OCI-LY3 (cell line): Measurements from ENCODE around the gene KAT6B.
"Not testable (repeated sequence)": the region's sequence is repeated elsewhere in the genome, so short reads cannot be mapped to it uniquely, and the experiment has no call there.

Experiments used
- H2AFZ ChIP-seq: fragments of 200-600, 300-600 bp; shearing (Covaris generic); 2 replicates; pipeline ENCODE4 v1.6.0; 2014; ENCODE audit warnings: antibody characterized with exemption, low read depth, low read length
- H3K27ac ChIP-seq: fragments of 200-600, 300-600 bp; sonication (generic); 2 replicates; pipeline ENCODE4 v1.5.1; 2014; ENCODE audit warnings: mild to moderate bottlenecking, low read length, moderate library complexity, mixed read lengths
- H3K27me3 ChIP-seq: fragments of 200-600, 300-600 bp; sonication (generic); 2 replicates; pipeline ENCODE4 v1.6.1; 2014; ENCODE audit warnings: low read depth, low read length, mixed read lengths
- H3K36me3 ChIP-seq: fragments of 200-600, 300-600 bp; sonication (generic); replicated peaks from 2 replicates; pipeline ENCODE3; 2014; ENCODE audit warnings: low read depth, low read length, mixed read lengths
- H3K4me1 ChIP-seq: fragments of 300-600, 200-600 bp; sonication (generic); 2 replicates; pipeline ENCODE4 v1.6.1; 2014; ENCODE audit warnings: low read length, mixed read lengths
- H3K4me2 ChIP-seq: fragments of 200-600, 300-600 bp; sonication (generic); 2 replicates; pipeline ENCODE4 v1.6.1; 2014; ENCODE audit warnings: low read length, mixed read lengths
- H3K4me3 ChIP-seq: fragments of 300-600, 200-600 bp; sonication (generic); 2 replicates; pipeline ENCODE4 v1.5.1; 2014; ENCODE audit warnings: antibody characterized with exemption, mild to moderate bottlenecking, low read length, moderate library complexity
- H3K79me2 ChIP-seq: fragments of 300-600, 200-600 bp; shearing (Covaris generic); 2 replicates; pipeline ENCODE4 v1.6.1; 2014; ENCODE audit warnings: mild to moderate bottlenecking, low read length, mixed read lengths
- H3K9ac ChIP-seq: fragments of 300-600, 200-600 bp; shearing (Covaris generic); 2 replicates; pipeline ENCODE4 v1.6.0; 2014; ENCODE audit warnings: mild to moderate bottlenecking, low read length, moderate library complexity
- H3K9me3 ChIP-seq: fragments of 200-600, 300-600 bp; shearing (Covaris generic); 2 replicates; pipeline ENCODE4 v1.6.1; 2014; ENCODE audit warnings: low read length, mixed read lengths; ENCODE audit not compliant: insufficient read depth
- H4K20me1 ChIP-seq: fragments of 200-600, 300-600 bp; sonication (generic); 2 replicates; pipeline ENCODE4 v1.6.1; 2016; ENCODE audit warnings: low read length, mixed read lengths; ENCODE audit not compliant: insufficient read depth
- EZH2phosphoT487 ChIP-seq: fragments of 200-600 bp; shearing (Covaris generic); IDR thresholded peaks from 2 replicates; pipeline ENCODE4 v1.6.1; 2018; ENCODE audit warnings: antibody characterized with exemption, mixed run types, low read depth
- TF ChIP-seq, protein P1 (sequence below): fragments of 200-600, 300-600 bp; sonication (generic); IDR thresholded peaks from 2 replicates; pipeline ENCODE4 v1.5.1; 2014; ENCODE audit warnings: antibody characterized with exemption, low read length, low read depth

The KAT6B gene

GRCh38 chr10:75048669-75049098, 222.3 kb downstream of the KAT6B start:
- no peak overlapping the region for H3K9ac ChIP-seq
- no peaks in the 10 kb centered on the region for H3K27me3 ChIP-seq
- no peaks in the 10 kb centered on the region for H3K9me3 ChIP-seq
- no peaks in the 10 kb centered on the region for H4K20me1 ChIP-seq
- peak overlapping the region; percentile 82 for H2AFZ ChIP-seq
- no peak overlapping the region for H3K27ac ChIP-seq
- no peaks in the 10 kb centered on the region for H3K79me2 ChIP-seq
- peak overlapping the region; percentile 37 for H3K4me3 ChIP-seq
- H3K4me2 ChIP-seq: peak overlapping the region; percentile 55
- peaks cover 12% of the 10 kb centered on the region for H3K4me1 ChIP-seq
- TF ChIP-seq EZH2phosphoT487: no peak
- TF ChIP-seq, protein P1, sequence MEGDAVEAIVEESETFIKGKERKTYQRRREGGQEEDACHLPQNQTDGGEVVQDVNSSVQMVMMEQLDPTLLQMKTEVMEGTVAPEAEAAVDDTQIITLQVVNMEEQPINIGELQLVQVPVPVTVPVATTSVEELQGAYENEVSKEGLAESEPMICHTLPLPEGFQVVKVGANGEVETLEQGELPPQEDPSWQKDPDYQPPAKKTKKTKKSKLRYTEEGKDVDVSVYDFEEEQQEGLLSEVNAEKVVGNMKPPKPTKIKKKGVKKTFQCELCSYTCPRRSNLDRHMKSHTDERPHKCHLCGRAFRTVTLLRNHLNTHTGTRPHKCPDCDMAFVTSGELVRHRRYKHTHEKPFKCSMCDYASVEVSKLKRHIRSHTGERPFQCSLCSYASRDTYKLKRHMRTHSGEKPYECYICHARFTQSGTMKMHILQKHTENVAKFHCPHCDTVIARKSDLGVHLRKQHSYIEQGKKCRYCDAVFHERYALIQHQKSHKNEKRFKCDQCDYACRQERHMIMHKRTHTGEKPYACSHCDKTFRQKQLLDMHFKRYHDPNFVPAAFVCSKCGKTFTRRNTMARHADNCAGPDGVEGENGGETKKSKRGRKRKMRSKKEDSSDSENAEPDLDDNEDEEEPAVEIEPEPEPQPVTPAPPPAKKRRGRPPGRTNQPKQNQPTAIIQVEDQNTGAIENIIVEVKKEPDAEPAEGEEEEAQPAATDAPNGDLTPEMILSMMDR: no peak
- no peaks in the 10 kb centered on the region for H3K36me3 ChIP-seq

DNA sequence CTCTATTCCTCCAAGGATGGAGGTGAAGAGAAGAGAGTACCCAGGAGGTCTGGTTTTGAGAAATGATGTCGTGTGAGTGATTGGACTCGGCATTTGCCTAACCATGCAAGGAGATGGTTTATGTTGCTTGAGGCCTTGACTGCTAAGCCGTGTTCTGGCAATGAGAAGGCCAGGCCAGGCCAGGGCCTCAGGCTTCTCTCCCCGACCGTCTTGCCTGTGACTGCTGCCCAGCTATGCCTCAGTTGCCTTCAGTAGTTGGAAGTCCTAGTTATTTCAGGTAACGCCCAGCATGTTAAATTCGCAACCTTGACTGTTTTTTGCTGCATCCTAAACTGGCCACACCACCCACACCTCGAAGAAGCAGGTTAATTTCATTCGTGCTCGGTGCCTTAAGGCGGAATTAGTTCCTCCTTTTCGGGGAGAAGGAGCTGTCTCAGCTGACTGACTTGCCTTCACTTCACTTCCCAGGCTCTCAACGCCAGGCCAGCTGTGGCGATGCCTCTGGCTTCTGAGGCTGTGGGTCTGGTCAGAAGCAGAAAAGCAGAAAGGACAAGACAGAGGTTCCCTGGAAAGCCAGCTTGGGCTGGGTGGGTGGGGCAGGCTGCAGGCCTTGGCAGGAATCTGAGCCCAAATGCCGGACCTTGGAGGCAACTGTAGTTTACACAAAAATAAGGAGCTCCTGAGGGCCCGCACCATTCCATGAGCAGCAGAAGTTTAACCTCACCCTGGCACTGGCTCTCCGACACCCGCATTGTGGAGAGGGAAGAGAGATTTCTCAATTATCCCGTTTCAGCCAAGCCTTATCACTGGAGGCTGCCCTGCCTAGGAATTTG, 223.1 kb downstream of the KAT6B start:
- H3K9ac ChIP-seq: no peak overlapping the region
- H2AFZ ChIP-seq: peak overlapping the region; percentile 82
- no peak for TF ChIP-seq EZH2phosphoT487
- TF ChIP-seq, protein P1: no peak
- no peaks in the 10 kb centered on the region for H4K20me1 ChIP-seq
- no peak overlapping the region for H3K27ac ChIP-seq
- H3K79me2 ChIP-seq: no peaks in the 10 kb centered on the region
- peak overlapping the region; percentile 55 for H3K4me2 ChIP-seq
- H3K9me3 ChIP-seq: no peaks in the 10 kb centered on the region
- no peak overlapping the region for H3K4me3 ChIP-seq
- peaks cover 14% of the 10 kb centered on the region for H3K4me1 ChIP-seq
- no peaks in the 10 kb centered on the region for H3K27me3 ChIP-seq
- H3K36me3 ChIP-seq: no peaks in the 10 kb centered on the region

- Histone ChIP-seq H3K4me1 (peaks cover 16% of the 10 kb centered on the region), H3K9me3 (no peaks in the 10 kb centered on the region), H4K20me1 (no peaks in the 10 kb centered on the region), H3K9ac (no peak overlapping the region), H3K27ac (no peak overlapping the region), H3K4me3 (no peak overlapping the region), H2AFZ (no peak overlapping the region), H3K27me3 (no peaks in the 10 kb centered on the region), H3K36me3 (no peaks in the 10 kb centered on the region), H3K4me2 (no peak overlapping the region), H3K79me2 (no peaks in the 10 kb centered on the region)
- no peak for TF ChIP-seq EZH2phosphoT487
- TF ChIP-seq, protein P1: no peak
These were observed 223.9 kb downstream of the KAT6B start for GRCh38 chr10:75050149-75050919.

DNA sequence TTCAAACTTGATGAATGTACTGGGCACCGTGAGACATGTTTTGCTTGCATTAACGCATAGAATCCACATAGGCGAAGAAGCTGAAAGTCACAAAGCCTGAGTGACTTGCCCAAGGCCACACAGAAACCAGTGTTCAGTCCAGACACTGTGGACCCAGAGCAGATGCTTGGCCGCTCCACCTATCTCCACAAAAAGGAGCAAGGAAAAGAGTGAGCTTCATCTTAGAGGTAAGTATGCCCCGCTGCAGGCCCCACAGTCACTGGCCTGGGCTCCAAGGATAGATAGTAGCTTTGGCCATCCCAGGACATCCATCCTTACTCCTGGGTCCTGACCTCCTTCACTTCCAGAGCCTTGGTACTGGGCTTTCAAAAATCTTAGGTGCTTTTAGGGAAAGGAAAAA, 224.9 kb downstream of the KAT6B start:
- no peaks in the 10 kb centered on the region for H4K20me1 ChIP-seq
- H3K36me3 ChIP-seq: no peaks in the 10 kb centered on the region
- H3K27ac ChIP-seq: no peak overlapping the region
- peaks cover 16% of the 10 kb centered on the region for H3K4me1 ChIP-seq
- H3K9me3 ChIP-seq: no peaks in the 10 kb centered on the region
- no peak overlapping the region for H3K4me2 ChIP-seq
- H2AFZ ChIP-seq: no peak overlapping the region
- TF ChIP-seq, protein P1: no peak
- TF ChIP-seq EZH2phosphoT487: no peak
- no peak overlapping the region for H3K9ac ChIP-seq
- no peaks in the 10 kb centered on the region for H3K79me2 ChIP-seq
- no peak overlapping the region for H3K4me3 ChIP-seq
- no peaks in the 10 kb centered on the region for H3K27me3 ChIP-seq

GRCh38 chr10:75055896-75056406, 229.6 kb downstream of the KAT6B start:
- not testable (repeated sequence) for H3K79me2 ChIP-seq, H3K4me3 ChIP-seq, H3K36me3 ChIP-seq, H2AFZ ChIP-seq, H4K20me1 ChIP-seq, H3K9ac ChIP-seq, H3K4me1 ChIP-seq, H3K27me3 ChIP-seq, H3K9me3 ChIP-seq, H3K4me2 ChIP-seq, H3K27ac ChIP-seq
